GM12891 (cell line): ENCODE measurements around the gene PROB1.

Experiments
- POLR2A ChIP-seq: IDR thresholded peaks from 2 replicates; pipeline ENCODE4 v1.6.1; 2011; ENCODE audit warnings: low read depth, low read length, control low read depth
- POLR2AphosphoS5 ChIP-seq: IDR thresholded peaks from 2 replicates; pipeline ENCODE4 v1.6.1; 2011; ENCODE audit warnings: low read depth, low read length, control low read depth
- TAF1 ChIP-seq: IDR thresholded peaks from 2 replicates; pipeline ENCODE4 v1.6.1; 2011; ENCODE audit warnings: low read depth, low read length, control low read depth

DNA sequence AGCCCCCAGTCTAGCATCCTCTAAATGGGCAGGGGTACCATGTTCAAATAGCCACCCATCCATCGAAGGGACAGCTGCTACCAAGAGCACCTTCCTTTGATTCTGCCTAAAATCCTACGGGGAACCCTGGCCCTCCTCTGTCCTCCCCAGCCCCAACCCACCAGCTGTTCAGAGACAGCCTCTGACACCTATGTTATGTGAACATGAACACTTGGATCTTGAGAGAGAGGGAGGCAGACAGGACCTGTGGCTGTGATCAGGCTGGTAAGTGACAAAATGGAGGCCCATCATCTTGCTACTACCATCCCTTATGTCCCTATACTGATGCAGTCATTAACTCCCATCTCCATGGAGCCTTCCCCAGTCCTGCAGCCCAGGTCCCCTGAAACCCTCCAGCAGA is 20.0 kb downstream of the PROB1 start:
- TF ChIP-seq POLR2A, result no peak
- no peak for TF ChIP-seq POLR2AphosphoS5
- no peak for TF ChIP-seq TAF1
